HG02610 (cell line): ENCODE data around the gene PNLIPRP2.

Experiments used
- ATAC-seq: cut with Tn5 transposase; IDR thresholded peaks from one replicate; pipeline ENCODE4 v1.9.1; 2021; ENCODE audit warnings: mild to moderate bottlenecking, moderate library complexity; ENCODE audit not compliant: unreplicated experiment

PNLIPRP2 gene

DNA sequence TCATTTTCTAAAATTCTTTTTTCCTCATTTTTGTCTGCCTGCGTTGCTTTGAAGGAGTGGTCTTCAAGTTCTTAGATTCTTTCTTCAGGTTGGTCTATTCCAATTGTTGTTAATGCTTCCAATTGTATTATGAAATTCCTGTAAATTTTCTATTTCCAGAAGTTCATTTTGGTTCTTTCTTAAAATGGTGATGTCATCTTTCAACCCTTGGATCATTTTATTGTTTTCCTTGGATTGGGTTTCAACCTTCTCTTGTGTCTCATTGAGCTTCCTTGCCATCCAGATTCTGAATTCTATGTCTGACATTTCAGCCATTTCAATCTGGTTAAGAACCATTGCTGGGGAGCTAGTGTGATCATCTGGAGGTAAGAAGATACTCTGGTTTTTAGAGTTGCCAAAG, 33.1 kb downstream of the PNLIPRP2 start:
- ATAC-seq = no peak

DNA sequence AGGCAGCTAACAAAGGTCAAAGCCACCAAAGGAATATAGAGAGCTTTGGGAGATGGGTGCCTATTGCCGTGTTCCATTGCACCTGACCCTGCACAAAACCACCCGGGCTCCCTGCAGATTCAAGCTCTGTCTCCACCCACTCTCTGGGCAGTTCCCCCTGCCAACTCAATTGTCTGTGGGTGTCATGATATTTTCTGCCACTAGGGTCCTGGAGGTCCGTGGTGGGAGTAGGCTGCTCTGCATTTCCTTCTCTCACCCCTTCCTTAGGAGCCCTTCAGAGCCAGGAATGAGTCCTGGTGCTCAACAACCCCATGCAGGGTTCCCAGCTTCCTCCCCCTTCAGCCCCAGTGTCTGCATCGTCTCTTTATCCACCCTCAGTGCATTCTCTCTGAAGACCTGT, 34.1 kb downstream of the PNLIPRP2 start:
- ATAC-seq = no peak

DNA sequence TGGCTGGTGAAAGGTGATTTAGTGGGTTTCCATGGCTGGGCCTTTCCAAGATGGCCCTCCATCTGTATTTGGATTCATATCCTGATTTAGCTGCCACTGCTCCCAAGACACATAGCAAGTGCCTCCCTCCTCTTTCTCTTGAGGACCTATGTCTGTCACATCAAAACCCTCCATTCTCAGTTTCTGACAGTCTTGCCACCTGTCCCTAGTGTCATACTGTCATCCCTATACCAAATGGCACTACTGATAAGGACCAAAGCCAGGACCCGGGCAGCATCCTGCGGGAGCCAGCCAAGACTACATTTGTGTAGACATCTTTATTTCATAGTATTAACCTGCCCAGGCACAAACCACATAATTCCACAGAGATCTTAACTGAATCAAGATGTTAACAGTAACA, 34.8 kb downstream of the PNLIPRP2 start:
- ATAC-seq = no peak

- ATAC-seq = no peak
Measured at GRCh38 chr10:116656044-116656443, 35.3 kb downstream of the PNLIPRP2 start.

DNA sequence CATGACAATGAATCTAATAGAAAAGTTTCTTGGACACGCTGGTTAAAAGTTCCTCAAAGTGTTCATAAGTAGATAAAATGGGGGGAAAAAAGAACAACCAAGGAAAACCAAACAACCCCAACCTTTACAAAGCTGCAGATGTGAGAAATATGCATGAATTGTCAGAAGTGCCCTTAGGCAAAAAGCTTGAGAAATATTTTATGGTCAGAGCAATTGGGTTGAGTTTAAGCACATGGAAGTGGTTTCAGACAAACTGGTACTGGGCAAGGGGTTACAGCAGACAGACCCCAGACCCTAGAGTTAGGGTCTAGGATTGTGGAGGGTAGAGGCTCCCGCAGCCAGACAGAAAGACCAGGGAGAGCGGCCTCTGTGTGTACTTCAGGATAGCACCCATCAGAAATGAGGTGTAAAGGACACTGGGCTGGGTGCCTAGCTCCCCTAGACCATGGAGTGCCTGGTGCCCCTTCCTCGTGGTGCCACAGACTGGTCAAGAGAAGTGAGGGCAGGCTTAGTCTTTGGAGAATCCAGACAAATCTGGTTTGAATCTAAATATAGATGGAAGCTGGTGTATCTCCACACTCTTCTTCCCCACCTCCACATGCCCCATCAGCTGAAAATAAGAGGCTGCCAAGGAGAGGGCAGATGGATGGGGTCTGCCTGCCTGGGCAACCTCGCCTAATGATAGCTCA, 37.3 kb downstream of the PNLIPRP2 start:
- ATAC-seq = no peak

GRCh38 chr10:116659049-116659670, 38.4 kb downstream of the PNLIPRP2 start:
- no peak for ATAC-seq

GRCh38 chr10:116660860-116661259, 40.1 kb downstream of the PNLIPRP2 start:
- no peak for ATAC-seq

DNA sequence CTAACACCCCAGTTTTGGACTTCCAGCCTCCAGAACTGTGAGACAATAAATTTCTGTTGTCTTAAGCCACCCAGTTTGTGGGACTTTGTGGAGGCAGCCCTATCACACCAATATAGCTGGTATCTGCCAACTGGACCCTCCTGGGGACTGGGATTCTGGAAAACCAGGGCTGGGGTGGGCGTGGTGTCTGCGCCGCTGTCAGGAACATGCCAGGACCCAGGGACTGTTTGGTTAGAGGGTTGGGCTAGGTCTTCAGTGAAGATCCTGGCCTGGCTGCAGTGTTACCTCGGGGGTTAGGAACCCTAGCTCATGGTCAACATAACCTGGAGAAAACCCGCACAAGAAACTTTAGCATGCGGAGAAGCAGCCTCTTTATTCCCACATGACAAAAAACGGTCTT, 42.6 kb downstream of the PNLIPRP2 start:
- ATAC-seq = no peak

DNA sequence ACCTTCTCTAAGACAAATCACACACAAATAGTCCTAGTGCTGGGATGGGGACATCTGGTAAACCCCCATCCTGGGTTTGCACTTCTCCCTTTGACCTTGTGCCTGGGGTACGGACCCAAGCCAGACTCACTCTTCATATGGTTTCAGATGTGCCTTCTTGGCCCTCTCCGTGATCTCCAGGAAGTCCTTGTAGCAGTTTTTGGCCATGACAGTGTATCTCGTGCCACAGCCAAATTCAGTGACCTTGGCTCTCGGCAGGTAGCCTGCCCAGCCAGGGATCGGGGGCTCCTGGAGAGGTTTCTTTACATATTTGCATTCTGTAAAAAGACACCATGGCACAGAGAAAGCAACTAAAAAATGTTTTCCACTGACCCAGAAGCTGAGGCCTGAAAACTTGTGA, 43.9 kb downstream of the PNLIPRP2 start:
- no peak for ATAC-seq

DNA sequence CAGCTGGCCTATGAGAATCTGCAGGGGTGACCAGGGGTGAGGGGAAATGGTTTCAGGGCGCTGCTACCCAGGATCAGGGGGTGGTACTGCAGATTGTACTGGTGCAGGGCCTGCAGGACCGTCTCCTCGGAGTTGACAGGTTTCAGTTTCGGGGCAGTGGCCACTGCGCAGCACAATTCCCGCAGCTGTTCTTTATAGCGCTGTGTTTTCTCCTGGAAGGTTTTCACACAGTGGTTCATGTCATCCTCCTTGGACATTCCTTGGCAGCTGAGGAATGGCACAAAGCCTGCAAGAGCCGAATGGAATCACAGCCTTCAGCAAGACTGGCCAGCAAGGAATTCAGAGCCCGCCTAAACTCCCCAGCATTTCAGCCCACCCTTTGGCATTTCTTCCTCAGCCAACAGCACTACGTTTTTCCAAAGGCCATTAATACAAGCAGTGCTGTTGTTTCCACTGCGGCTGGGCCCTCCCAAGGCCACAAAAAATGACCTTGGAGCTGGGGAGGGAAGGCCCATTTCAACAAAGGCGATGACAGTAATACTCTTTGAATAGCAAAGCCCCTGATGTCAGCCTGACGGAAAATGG, 44.9 kb downstream of the PNLIPRP2 start:
- no peak for ATAC-seq

GRCh38 chr10:116667484-116667883, 46.7 kb downstream of the PNLIPRP2 start:
- ATAC-seq = no peak

- ATAC-seq = no peak
Measured at GRCh38 chr10:116668018-116668417, 47.3 kb downstream of the PNLIPRP2 start.

- ATAC-seq = no peak
Measured at GRCh38 chr10:116668446-116668845, 47.7 kb downstream of the PNLIPRP2 start.

GRCh38 chr10:116669080-116669479, 48.3 kb downstream of the PNLIPRP2 start:
- ATAC-seq = no peak

DNA sequence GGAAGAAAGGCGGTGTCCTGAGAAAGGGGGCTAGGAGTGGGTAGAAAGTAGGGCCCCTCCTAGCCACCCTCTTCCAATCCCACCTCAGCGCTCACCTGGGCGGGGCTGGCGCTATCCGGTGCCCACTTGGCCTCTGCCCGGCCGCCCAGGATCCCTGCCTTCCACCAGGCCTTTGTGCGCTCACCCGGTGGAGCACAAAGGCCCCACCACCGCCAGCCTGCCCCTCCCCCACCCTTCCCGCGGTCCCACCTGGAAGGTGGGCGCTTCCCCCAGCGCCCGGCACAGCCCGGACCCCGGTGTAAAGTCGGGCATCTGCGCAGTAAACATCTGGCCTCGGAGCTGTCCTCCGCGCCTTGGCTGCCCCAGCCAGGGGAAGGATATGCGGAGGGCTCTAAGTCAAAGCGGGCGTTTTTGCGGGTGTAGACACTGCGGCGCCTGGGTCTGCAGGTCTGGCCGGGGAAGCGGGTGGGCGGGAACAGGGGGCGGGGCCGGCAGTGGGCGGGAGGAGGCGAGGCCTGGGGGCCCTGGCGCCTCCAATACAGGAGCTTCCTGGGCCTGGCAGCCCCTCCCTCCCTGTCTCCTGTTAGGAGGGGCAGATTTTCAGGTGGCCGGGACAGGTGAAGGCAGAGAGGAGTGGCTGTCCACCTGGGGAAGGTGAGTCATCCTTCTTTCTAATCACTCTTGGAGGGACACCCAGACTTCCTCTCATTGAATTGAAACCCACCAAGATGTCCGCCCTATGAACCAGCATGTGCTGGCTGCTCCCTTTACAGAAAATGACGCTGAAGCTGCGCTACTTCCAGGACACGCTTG, 49.3 kb downstream of the PNLIPRP2 start:
- no peak for ATAC-seq

GRCh38 chr10:116670706-116671105, 50.0 kb downstream of the PNLIPRP2 start:
- no peak for ATAC-seq

GRCh38 chr10:116671274-116671926, 50.6 kb downstream of the PNLIPRP2 start:
- ATAC-seq = no peak

- no peak for ATAC-seq
Measured at GRCh38 chr10:116672891-116673290, 52.1 kb downstream of the PNLIPRP2 start.

DNA sequence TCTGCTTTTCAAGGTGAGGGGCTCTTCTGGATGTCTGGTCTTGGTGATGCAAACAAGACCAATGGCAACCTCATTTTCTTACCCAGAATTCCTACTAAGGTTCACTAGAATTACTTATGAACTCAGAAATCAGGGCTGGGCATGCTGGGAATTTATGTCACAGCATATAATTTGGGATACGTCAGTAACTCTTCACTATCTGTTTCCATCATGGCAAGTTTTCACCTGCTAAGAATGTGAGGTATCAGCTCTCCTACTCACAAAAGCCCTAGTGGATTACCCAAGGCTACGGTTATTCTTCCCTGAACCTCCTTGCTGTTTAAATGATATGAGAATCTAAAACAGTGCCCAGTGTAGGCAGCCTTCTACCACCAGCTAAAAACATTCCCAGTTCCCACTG, 53.1 kb downstream of the PNLIPRP2 start:
- no peak for ATAC-seq

DNA sequence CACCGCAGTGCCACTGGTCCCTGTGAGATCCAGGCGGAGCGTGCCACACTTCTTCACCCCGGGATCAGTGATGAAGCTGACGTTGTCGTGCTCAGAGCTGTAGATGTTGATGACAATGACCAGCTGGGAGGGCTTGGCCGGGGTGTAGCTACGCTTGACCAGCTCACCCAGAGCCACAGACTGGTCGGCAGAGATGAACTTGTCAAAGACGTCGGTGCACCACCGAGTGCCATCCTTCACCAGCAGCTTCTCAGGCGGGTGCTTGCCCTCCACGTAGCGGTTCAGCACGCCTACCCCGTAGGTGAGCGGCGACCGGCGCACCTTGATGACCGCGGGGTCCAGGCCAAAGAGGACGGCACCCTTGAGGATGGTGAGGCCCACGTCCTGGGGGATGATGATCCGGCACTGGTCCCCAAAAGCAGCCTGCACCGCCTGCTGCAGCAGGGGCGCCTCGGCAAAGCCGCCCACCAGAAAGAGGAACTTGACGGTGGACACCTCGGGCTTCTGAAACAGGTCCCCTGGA, 54.2 kb downstream of the PNLIPRP2 start:
- no peak for ATAC-seq

- ATAC-seq = no peak
Measured at GRCh38 chr10:116676118-116676517, 55.4 kb downstream of the PNLIPRP2 start.
